Caco-2 (cell line): ENCODE data around the gene AKT3. TPM values are rescaled to one million over a fixed set of nuclear protein-coding genes. Genes with fewer than 3 reads are reported as not detected.
A peak's percentile ranks its signal among the peaks of the same experiment; 100 is the strongest.

Experiments used
- BruUV-seq: library from RNA; stranded (reverse); fragments of 400-500 nt; replicated peaks from 2 replicates; lab custom pipeline; 2021; lab: Mats Ljungman, UMichigan
- CTCF ChIA-PET: fragments of 300-600 bp; sonication (Branson Sonifier 250); formaldehyde crosslinking; loops from one replicate; lab custom pipeline; 2022; ENCODE audit warnings: antibody characterized with exemption; lab: Charles Lee
- POLR2A ChIA-PET: fragments of 300-600 bp; sonication (Branson Sonifier 250); formaldehyde crosslinking; loops from one replicate; lab custom pipeline; 2022; ENCODE audit warnings: antibody characterized with exemption; lab: Charles Lee
- DNase-seq, 2 experiments: peaks; one replicate each; pipeline versions ENCODE4 v3.0.0 to v3.0.0-alpha.2; 2020 to 2022
- H3K27me3 ChIP-seq: replicated peaks from 2 replicates; pipeline ENCODE4 v1.6.0; 2011; ENCODE audit warnings: low read length; ENCODE audit not compliant: control insufficient read depth, insufficient read depth
- H3K36me3 ChIP-seq: 2 replicates; pipeline ENCODE4 v1.5.1; 2011; ENCODE audit warnings: low read length; ENCODE audit not compliant: control insufficient read depth, insufficient read depth
- H3K4me1 ChIP-seq: fragments of 250-450 bp; sonication (Bioruptor Pico); 2 replicates; pipeline ENCODE4 v1.5.1; 2020; ENCODE audit warnings: mild to moderate bottlenecking
- H3K4me3 ChIP-seq: 2 replicates; pipeline ENCODE4 v1.5.1; 2011; ENCODE audit warnings: low read depth, mild to moderate bottlenecking, control low read depth, low read length
- H3K9me3 ChIP-seq: fragments of 250-450 bp; sonication (Bioruptor Pico); 2 replicates; pipeline ENCODE4 v1.5.1; 2020; ENCODE audit warnings: mild to moderate bottlenecking, moderate library complexity
- H3K27ac Mint-ChIP-seq: one replicate; pipeline ENCODE4 v1.8.0; 2022; ENCODE audit warnings: mixed read lengths; ENCODE audit not compliant: unreplicated experiment
- H3K27me3 Mint-ChIP-seq: one replicate; pipeline ENCODE4 v1.8.0; 2022; ENCODE audit warnings: mixed read lengths; ENCODE audit not compliant: insufficient read depth, unreplicated experiment
- H3K36me3 Mint-ChIP-seq: one replicate; pipeline ENCODE4 v1.8.0; 2022; ENCODE audit warnings: mild to moderate bottlenecking, mixed read lengths; ENCODE audit not compliant: insufficient read depth, unreplicated experiment
- H3K4me1 Mint-ChIP-seq: one replicate; pipeline ENCODE4 v1.8.0; 2022; ENCODE audit warnings: low read depth, mixed read lengths; ENCODE audit not compliant: unreplicated experiment
- H3K4me3 Mint-ChIP-seq: one replicate; pipeline ENCODE4 v1.8.0; 2022; ENCODE audit warnings: mild to moderate bottlenecking, moderate library complexity, mixed read lengths; ENCODE audit not compliant: unreplicated experiment
- H3K9me3 Mint-ChIP-seq: one replicate; pipeline ENCODE4 v1.8.0; 2022; ENCODE audit warnings: mixed read lengths; ENCODE audit not compliant: unreplicated experiment
- CTCF ChIP-seq, 2 experiments: fragments of 200-600 bp in 1 of 2; IDR thresholded peaks; 1 replicate in 1 of 2; 2 replicates in 1 of 2; pipeline versions ENCODE4 v1.5.1 to v1.8.0; 2011 to 2022; ENCODE audit warnings: antibody characterized with exemption in 1 of 2, control low read depth in 1 of 2, inconsistent platforms in 1 of 2, low read depth in 1 of 2, low read length in 1 of 2, mild to moderate bottlenecking in 1 of 2, moderate library complexity in 1 of 2; ENCODE audit not compliant: insufficient read depth in 1 of 2, severe bottlenecking in 1 of 2, unreplicated experiment in 1 of 2
- intact Hi-C: fragments of 100-400 bp; cut with micrococcal nuclease; formaldehyde crosslinking; loops from one replicate; pipeline ENCODE4 v1.10.0; 2022; ENCODE audit not compliant: unreplicated experiment
- total RNA-seq: library from RNA; stranded (reverse); gene quantifications from 2 replicates; pipeline ENCODE4 v1.2.3, GENCODE V29; 2022

Gene AKT3
- total RNA-seq, 1 experiment from 2014 or later = 3.7 TPM

- Histone ChIP-seq H3K4me3 (no peak overlapping the region), H3K4me1 (no peaks in the 10 kb centered on the region), H3K9me3 (no peaks in the 10 kb centered on the region), H3K27me3 (no peaks in the 10 kb centered on the region), H3K36me3 (no peaks in the 10 kb centered on the region)
- no peak for TF ChIP-seq CTCF (IDR thresholded peaks at IDR 0.05; ENCODE audit: insufficient read depth in 1 of 2, low read depth in 1 of 2, low read length in 1 of 2, severe bottlenecking in 1 of 2, unreplicated experiment in 1 of 2)
- Mint-ChIP-seq H3K27ac (no peak overlapping the region), H3K36me3 (no peaks in the 10 kb centered on the region), H3K27me3 (no peaks in the 10 kb centered on the region), H3K9me3 (no peaks in the 10 kb centered on the region), H3K4me1 (no peaks in the 10 kb centered on the region), H3K4me3 (no peak overlapping the region)
- DNase-seq = no peak
- intact Hi-C loops = loop anchor here (2.0 kb wide), 1 partner anchor 235 kb away; no protein-coding TSS in a partner anchor
- BruUV-seq = no TSS peak
- CTCF ChIA-PET = no interaction called here
- POLR2A ChIA-PET = no interaction called here
These were observed 137.8 kb downstream of the AKT3 start for GRCh38 chr1:243712242-243712641.

- no peaks in the 10 kb centered on the region for H3K36me3 Mint-ChIP-seq
- H3K27me3 Mint-ChIP-seq = peaks cover 3% of the 10 kb centered on the region
- ChIA-PET POLR2A (no interaction called here), CTCF (no interaction called here)
- H3K4me3 Mint-ChIP-seq = no peak overlapping the region
- Histone ChIP-seq H3K36me3 (no peaks in the 10 kb centered on the region), H3K27me3 (no peaks in the 10 kb centered on the region), H3K4me1 (no peaks in the 10 kb centered on the region), H3K9me3 (no peaks in the 10 kb centered on the region), H3K4me3 (no peak overlapping the region)
- H3K4me1 Mint-ChIP-seq = no peaks in the 10 kb centered on the region
- intact Hi-C loops = no loop called here
- H3K9me3 Mint-ChIP-seq = no peaks in the 10 kb centered on the region
- no TSS peak for BruUV-seq
- H3K27ac Mint-ChIP-seq = no peak overlapping the region
- DNase-seq = no peak
- no peak for TF ChIP-seq CTCF (IDR thresholded peaks at IDR 0.05; ENCODE audit: insufficient read depth in 1 of 2, low read depth in 1 of 2, low read length in 1 of 2, severe bottlenecking in 1 of 2, unreplicated experiment in 1 of 2)
These were observed 139.6 kb downstream of the AKT3 start for GRCh38 chr1:243710467-243710866.

DNA sequence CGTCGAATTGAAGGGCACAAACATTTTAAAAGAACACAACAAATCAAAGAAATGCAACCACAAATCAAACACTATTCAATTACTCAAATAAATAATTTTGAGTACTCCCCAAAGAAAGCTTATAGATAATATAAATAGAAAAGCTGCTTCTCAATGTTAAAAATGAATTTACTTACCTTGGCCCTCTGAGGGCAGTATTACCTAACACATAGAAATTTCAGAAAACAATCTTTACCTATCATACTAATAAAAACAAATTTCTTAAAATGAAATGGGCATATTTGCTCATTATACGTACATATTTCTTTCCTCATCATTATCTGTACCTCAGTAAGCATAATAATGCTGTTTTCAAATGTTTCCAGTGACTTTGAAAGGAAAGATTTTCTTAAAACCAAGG lies 141.8 kb downstream of the AKT3 start:
- H3K4me1 Mint-ChIP-seq = no peaks in the 10 kb centered on the region
- BruUV-seq = no TSS peak
- peak in 1 of 2 experiments; percentile 37 for TF ChIP-seq CTCF (IDR thresholded peaks at IDR 0.05; ENCODE audit: insufficient read depth in 1 of 2, low read depth in 1 of 2, low read length in 1 of 2, severe bottlenecking in 1 of 2, unreplicated experiment in 1 of 2)
- no peak for DNase-seq
- Histone ChIP-seq H3K27me3 (no peaks in the 10 kb centered on the region), H3K36me3 (no peaks in the 10 kb centered on the region), H3K9me3 (no peaks in the 10 kb centered on the region), H3K4me3 (no peak overlapping the region), H3K4me1 (no peaks in the 10 kb centered on the region)
- no peak overlapping the region for H3K27ac Mint-ChIP-seq
- peaks cover 3% of the 10 kb centered on the region for H3K27me3 Mint-ChIP-seq
- no peaks in the 10 kb centered on the region for H3K9me3 Mint-ChIP-seq
- H3K4me3 Mint-ChIP-seq = no peak overlapping the region
- POLR2A ChIA-PET = no interaction called here
- intact Hi-C loops = loop anchor here (1.0 kb wide), 2 partner anchors 40 to 565 kb away; no protein-coding TSS in a partner anchor
- no peaks in the 10 kb centered on the region for H3K36me3 Mint-ChIP-seq
- CTCF ChIA-PET = interaction anchor here (1.0 kb wide), 1 partner anchor 244 kb away, joined by 3 read pairs; no protein-coding TSS in a partner anchor
